Measurements from ENCODE around the gene PARD3B. TPM values are rescaled to one million over a fixed set of nuclear protein-coding genes. Genes with fewer than 3 reads are reported as not detected.

The PARD3B gene
- polyA plus RNA-seq, 3 donors = not detected

GRCh38 chr2:205058409-205058808, 513.1 kb downstream of the PARD3B start:
- peaks cover 0 to 3% (median 0%) of the 10 kb centered on the region in 7 donors for H3K9me3 Mint-ChIP-seq
- H3K4me1 ChIP-seq (ENCODE audit: control insufficient read depth in 1 of 2, insufficient read depth in 2 of 2, low read length in 2 of 2) = no peaks in the 10 kb centered on the region
- H3K27me3 Mint-ChIP-seq (ENCODE audit: low read depth in 3 of 3) = no peaks in the 10 kb centered on the region
- TF ChIP-seq CTCF (IDR thresholded peaks at IDR 0.05) = no peak
- WGBS (ENCODE audit: insufficient coverage) = no CpG with 5 or more reads among the region's 2 CpGs
- intact Hi-C loops (cut with micrococcal nuclease) = no loop called here
- H3K36me3 ChIP-seq (replicated peaks in 1 of 2; ENCODE audit: control insufficient read depth in 1 of 2, insufficient read depth in 2 of 2, low read length in 2 of 2) = no peaks in the 10 kb centered on the region
- no peak overlapping the region for H3K27ac ChIP-seq (ENCODE audit: low read depth in 1 of 2, low read length in 2 of 2)
- no peak overlapping the region for H3K4me3 Mint-ChIP-seq
- H3K4me3 ChIP-seq (replicated peaks in 1 of 3; ENCODE audit: low read depth in 2 of 3, low read length in 3 of 3) = no peak overlapping the region
- no peak overlapping the region for H3K27ac Mint-ChIP-seq
- no peaks in the 10 kb centered on the region for H3K4me1 Mint-ChIP-seq
- H3K27me3 ChIP-seq (ENCODE audit: control insufficient read depth in 2 of 2, insufficient read depth in 2 of 2, low read length in 2 of 2) = no peaks in the 10 kb centered on the region
- no peaks in the 10 kb centered on the region for H3K36me3 Mint-ChIP-seq
- no peak overlapping the region for H3K9ac ChIP-seq (ENCODE audit: insufficient read depth, low read length, poor library complexity, severe bottlenecking)
- H4K20me1 ChIP-seq (ENCODE audit: insufficient read depth, low read length) = no peaks in the 10 kb centered on the region
- no peaks in the 10 kb centered on the region for H3K9me3 ChIP-seq (replicated peaks in 1 of 2; ENCODE audit: control insufficient read depth in 1 of 2, insufficient read depth in 1 of 2, low read length in 2 of 2)
- H3K4me2 ChIP-seq (replicated peaks; ENCODE audit: extremely low read depth, low read length, poor library complexity, severe bottlenecking) = no peak overlapping the region
- no peak for DNase-seq
- no peaks in the 10 kb centered on the region for H3K79me2 ChIP-seq (ENCODE audit: insufficient read depth, low read length)
- no peak overlapping the region for H2AFZ ChIP-seq (ENCODE audit: insufficient read depth, low read depth, low read length, poor library complexity, severe bottlenecking)

- no peaks in the 10 kb centered on the region for H3K4me1 ChIP-seq (ENCODE audit: control insufficient read depth in 1 of 2, insufficient read depth in 2 of 2, low read length in 2 of 2)
- Mint-ChIP-seq H3K4me1 (no peaks in the 10 kb centered on the region), H3K9me3 (peaks cover 0 to 2% (median 0%) of the 10 kb centered on the region in 7 donors), H3K36me3 (no peaks in the 10 kb centered on the region), H3K27ac (no peak overlapping the region), H3K4me3 (no peak overlapping the region), H3K27me3 (ENCODE audit: low read depth in 3 of 3) (no peaks in the 10 kb centered on the region)
- WGBS (ENCODE audit: insufficient coverage) = no CpG with 5 or more reads among the region's 2 CpGs
- no peaks in the 10 kb centered on the region for H3K79me2 ChIP-seq (ENCODE audit: insufficient read depth, low read length)
- no peak overlapping the region for H3K9ac ChIP-seq (ENCODE audit: insufficient read depth, low read length, poor library complexity, severe bottlenecking)
- no peaks in the 10 kb centered on the region for H3K9me3 ChIP-seq (replicated peaks in 1 of 2; ENCODE audit: control insufficient read depth in 1 of 2, insufficient read depth in 1 of 2, low read length in 2 of 2)
- H3K4me2 ChIP-seq (replicated peaks; ENCODE audit: extremely low read depth, low read length, poor library complexity, severe bottlenecking) = no peak overlapping the region
- no peak overlapping the region for H2AFZ ChIP-seq (ENCODE audit: insufficient read depth, low read depth, low read length, poor library complexity, severe bottlenecking)
- no peak for TF ChIP-seq CTCF (IDR thresholded peaks at IDR 0.05)
- H3K27me3 ChIP-seq (ENCODE audit: control insufficient read depth in 2 of 2, insufficient read depth in 2 of 2, low read length in 2 of 2) = no peaks in the 10 kb centered on the region
- H4K20me1 ChIP-seq (ENCODE audit: insufficient read depth, low read length) = no peaks in the 10 kb centered on the region
- intact Hi-C loops (cut with micrococcal nuclease) = no loop called here
- DNase-seq = no peak
- H3K36me3 ChIP-seq (replicated peaks in 1 of 2; ENCODE audit: control insufficient read depth in 1 of 2, insufficient read depth in 2 of 2, low read length in 2 of 2) = no peaks in the 10 kb centered on the region
- no peak overlapping the region for H3K27ac ChIP-seq (ENCODE audit: low read depth in 1 of 2, low read length in 2 of 2)
- no peak overlapping the region for H3K4me3 ChIP-seq (replicated peaks in 1 of 3; ENCODE audit: low read depth in 2 of 3, low read length in 3 of 3)
Observed at GRCh38 chr2:205060269-205060668, 515.0 kb downstream of the PARD3B start.

All from CD14-positive monocyte (primary cell).